Measurements from ENCODE around the gene PEAK1.

DNA sequence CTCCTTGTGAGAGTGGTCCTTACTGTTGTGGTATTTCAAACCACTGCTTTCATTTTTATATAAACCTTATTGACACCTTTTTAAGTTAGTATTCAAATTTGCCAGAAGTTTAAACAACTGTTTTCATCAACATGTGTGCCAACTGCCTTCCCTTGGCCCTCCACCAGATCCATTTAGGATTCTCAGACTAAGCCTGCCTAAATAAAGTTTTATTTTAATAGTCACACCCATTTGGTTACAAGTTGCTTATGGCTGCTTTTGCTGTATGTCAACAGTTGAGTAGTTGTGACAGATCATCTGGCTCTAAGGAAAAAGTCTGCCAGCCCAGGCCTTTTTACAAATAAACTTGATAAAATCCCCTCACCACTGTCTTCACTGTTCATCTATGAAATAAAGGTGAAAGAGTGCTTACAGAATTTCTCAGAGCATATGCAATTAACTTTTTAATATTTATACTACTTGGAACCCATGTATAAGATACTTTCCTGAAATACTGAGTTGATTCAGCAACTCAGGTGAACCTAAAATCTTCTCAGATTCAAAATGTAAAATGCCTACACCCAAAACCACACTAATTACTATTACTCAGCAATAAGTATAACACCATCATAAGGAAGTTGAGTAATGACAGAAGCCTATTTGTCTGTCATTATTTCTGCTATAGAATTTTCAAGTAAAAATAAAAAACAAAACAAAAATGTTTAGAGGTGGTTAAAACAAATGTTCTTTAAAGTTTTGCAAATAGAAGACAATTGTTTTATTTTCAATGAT lies 35.1 kb downstream of the PEAK1 start:
- no peak for TF ChIP-seq MYNN (IDR thresholded peaks at IDR 0.05)
- TF ChIP-seq MYNN (CRISPR knock-in tag; IDR thresholded peaks at IDR 0.05): no peak
- TF ChIP-seq, protein P1, sequence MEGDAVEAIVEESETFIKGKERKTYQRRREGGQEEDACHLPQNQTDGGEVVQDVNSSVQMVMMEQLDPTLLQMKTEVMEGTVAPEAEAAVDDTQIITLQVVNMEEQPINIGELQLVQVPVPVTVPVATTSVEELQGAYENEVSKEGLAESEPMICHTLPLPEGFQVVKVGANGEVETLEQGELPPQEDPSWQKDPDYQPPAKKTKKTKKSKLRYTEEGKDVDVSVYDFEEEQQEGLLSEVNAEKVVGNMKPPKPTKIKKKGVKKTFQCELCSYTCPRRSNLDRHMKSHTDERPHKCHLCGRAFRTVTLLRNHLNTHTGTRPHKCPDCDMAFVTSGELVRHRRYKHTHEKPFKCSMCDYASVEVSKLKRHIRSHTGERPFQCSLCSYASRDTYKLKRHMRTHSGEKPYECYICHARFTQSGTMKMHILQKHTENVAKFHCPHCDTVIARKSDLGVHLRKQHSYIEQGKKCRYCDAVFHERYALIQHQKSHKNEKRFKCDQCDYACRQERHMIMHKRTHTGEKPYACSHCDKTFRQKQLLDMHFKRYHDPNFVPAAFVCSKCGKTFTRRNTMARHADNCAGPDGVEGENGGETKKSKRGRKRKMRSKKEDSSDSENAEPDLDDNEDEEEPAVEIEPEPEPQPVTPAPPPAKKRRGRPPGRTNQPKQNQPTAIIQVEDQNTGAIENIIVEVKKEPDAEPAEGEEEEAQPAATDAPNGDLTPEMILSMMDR (IDR thresholded peaks at IDR 0.05 in 2 of 3, conservative IDR thresholded peaks at IDR 0.05 in 1 of 3; ENCODE audit: insufficient read depth in 2 of 3, low read depth in 1 of 3, low read length in 3 of 3): no peak
- TF ChIP-seq ZC3H4 (CRISPR knock-in tag; IDR thresholded peaks at IDR 0.05; ENCODE audit: borderline replicate concordance): no peak
- TF ChIP-seq ELF1 (tag; IDR thresholded peaks at IDR 0.05): no peak
- TF ChIP-seq LEF1 (IDR thresholded peaks at IDR 0.05): no peak
- no peak for TF ChIP-seq SP1 (CRISPR knock-in tag; IDR thresholded peaks at IDR 0.05)
- TF ChIP-seq PRPF4 (IDR thresholded peaks at IDR 0.05; ENCODE audit: insufficient read depth, low read depth, low read length, poor library complexity, severe bottlenecking): no peak
- TF ChIP-seq FOXA1 (IDR thresholded peaks at IDR 0.05; ENCODE audit: borderline replicate concordance): no peak
- TF ChIP-seq L3MBTL2 (IDR thresholded peaks at IDR 0.05): no peak
- TF ChIP-seq, protein P2, sequence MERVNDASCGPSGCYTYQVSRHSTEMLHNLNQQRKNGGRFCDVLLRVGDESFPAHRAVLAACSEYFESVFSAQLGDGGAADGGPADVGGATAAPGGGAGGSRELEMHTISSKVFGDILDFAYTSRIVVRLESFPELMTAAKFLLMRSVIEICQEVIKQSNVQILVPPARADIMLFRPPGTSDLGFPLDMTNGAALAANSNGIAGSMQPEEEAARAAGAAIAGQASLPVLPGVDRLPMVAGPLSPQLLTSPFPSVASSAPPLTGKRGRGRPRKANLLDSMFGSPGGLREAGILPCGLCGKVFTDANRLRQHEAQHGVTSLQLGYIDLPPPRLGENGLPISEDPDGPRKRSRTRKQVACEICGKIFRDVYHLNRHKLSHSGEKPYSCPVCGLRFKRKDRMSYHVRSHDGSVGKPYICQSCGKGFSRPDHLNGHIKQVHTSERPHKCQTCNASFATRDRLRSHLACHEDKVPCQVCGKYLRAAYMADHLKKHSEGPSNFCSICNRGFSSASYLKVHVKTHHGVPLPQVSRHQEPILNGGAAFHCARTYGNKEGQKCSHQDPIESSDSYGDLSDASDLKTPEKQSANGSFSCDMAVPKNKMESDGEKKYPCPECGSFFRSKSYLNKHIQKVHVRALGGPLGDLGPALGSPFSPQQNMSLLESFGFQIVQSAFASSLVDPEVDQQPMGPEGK (CRISPR knock-in tag; IDR thresholded peaks at IDR 0.05; ENCODE audit: borderline replicate concordance): no peak
- TF ChIP-seq RUNX1 (IDR thresholded peaks at IDR 0.05; ENCODE audit: low read depth): no peak
- TF ChIP-seq KLF1 (tag; IDR thresholded peaks at IDR 0.05): no peak

Measured in K562 (cell line).